ENCODE measurements around the gene HK1. TPM values are rescaled to one million over a fixed set of nuclear protein-coding genes. Genes with fewer than 3 reads are reported as not detected.
A peak's percentile ranks its signal among the peaks of the same experiment; 100 is the strongest.

The HK1 gene
- total RNA-seq, 4 donors from 2014 or later, result 119 to 142 (median 141) TPM

DNA sequence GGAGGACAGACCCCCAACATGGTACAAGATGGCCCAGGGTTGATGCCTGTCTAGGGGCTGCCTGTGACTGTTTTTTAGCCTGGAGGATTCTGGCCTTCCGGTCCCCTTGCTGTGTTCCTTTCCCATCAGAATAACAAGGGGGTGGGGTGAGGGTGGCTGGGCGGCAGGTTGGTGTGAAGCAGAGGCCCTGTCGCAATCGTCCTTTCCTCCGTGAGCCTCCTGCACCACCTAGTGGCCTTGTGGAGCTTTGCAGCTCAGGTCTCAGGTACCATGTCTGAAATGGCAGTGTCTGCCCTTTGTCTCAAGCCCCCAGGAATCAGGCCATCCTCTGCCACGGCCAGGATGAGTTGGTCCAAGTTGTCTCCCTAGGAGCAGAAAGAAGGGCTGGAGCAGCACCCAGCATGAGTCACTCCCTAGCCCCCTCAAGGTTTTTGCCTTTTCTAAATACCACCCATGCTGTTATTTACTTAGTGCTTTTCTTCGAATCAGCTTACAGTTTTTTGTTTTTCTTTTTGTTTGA is 114.2 kb downstream of the HK1 start:
- TF ChIP-seq POLR2A (IDR thresholded peaks at IDR 0.05), result no peak
- TF ChIP-seq POLR2AphosphoS5 (IDR thresholded peaks at IDR 0.05), result peak in 1 of 3 donors; percentile 43
- TF ChIP-seq, protein P1, sequence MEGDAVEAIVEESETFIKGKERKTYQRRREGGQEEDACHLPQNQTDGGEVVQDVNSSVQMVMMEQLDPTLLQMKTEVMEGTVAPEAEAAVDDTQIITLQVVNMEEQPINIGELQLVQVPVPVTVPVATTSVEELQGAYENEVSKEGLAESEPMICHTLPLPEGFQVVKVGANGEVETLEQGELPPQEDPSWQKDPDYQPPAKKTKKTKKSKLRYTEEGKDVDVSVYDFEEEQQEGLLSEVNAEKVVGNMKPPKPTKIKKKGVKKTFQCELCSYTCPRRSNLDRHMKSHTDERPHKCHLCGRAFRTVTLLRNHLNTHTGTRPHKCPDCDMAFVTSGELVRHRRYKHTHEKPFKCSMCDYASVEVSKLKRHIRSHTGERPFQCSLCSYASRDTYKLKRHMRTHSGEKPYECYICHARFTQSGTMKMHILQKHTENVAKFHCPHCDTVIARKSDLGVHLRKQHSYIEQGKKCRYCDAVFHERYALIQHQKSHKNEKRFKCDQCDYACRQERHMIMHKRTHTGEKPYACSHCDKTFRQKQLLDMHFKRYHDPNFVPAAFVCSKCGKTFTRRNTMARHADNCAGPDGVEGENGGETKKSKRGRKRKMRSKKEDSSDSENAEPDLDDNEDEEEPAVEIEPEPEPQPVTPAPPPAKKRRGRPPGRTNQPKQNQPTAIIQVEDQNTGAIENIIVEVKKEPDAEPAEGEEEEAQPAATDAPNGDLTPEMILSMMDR (IDR thresholded peaks at IDR 0.05), result peak; percentile 89 to 92
- Histone ChIP-seq H3K4me3 (no peak overlapping the region), H3K27ac (no peak overlapping the region), H3K36me3 (peaks cover 61% of the 10 kb centered on the region), H3K27me3 (no peaks in the 10 kb centered on the region), H3K4me1 (peaks cover 17% of the 10 kb centered on the region), H3K9me3 (no peaks in the 10 kb centered on the region)
- peak; percentile 92 to 93 for DNase-seq (ENCODE audit: low spot score in 2 of 2)
- WGBS, result 13% methylated on average over 7 of the region's 7 CpGs

DNA sequence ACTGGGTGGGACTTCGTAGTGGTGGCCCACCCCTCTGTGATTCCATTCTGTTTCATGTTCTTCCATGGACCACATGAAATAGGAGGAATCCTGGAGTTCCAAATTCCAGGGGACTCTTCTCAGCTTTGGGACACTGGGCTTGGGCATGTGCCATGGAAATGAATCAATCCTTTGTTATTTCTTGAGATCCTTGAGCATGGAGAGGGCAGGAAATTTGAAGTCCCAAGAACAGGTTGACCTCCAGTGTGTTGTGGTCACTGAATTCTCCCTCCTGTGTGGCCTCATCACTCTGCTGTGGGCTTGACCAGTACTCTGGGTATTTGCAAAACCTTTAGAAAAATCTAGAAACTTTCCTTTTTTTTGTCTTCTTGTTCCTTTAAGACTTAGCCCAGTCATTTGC is 115.7 kb downstream of the HK1 start:
- TF ChIP-seq POLR2A (IDR thresholded peaks at IDR 0.05) (no peak), POLR2AphosphoS5 (IDR thresholded peaks at IDR 0.05) (no peak), EP300 (IDR thresholded peaks at IDR 0.05) (no peak)
- TF ChIP-seq, protein P1 (IDR thresholded peaks at IDR 0.05), result no peak
- Histone ChIP-seq H3K9me3 (no peaks in the 10 kb centered on the region), H3K36me3 (peaks cover 57% of the 10 kb centered on the region), H3K4me1 (peaks cover 15% of the 10 kb centered on the region), H3K27ac (no peak overlapping the region), H3K27me3 (no peaks in the 10 kb centered on the region), H3K4me3 (no peak overlapping the region)
- 62% methylated on average over 1 of the region's 1 CpG for WGBS
- DNase-seq (ENCODE audit: low spot score in 2 of 2), result no peak

DNA sequence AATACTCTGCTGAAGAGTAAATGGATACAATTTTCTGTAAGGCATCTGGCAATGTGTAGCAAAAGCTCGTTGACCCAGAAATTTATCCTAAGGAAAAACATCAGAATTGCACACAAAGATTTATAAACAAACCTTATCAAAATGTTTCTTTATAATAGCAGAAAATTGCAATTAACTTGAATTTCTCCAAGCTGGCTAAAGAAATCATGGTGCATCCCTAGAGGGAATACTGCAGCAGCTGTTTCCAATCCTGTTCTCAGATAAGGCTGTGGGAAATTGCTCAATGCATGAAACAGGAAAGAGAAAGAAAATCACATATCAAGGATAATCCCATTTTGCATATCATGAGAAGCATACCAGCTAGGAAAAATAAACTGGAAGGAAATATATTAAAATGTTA is 119.7 kb downstream of the HK1 start:
- DNase-seq (ENCODE audit: low spot score in 2 of 2), result no peak
- TF ChIP-seq POLR2A (IDR thresholded peaks at IDR 0.05) (no peak), EP300 (IDR thresholded peaks at IDR 0.05) (no peak), POLR2AphosphoS5 (IDR thresholded peaks at IDR 0.05) (no peak)
- TF ChIP-seq, protein P1 (IDR thresholded peaks at IDR 0.05), result no peak
- Histone ChIP-seq H3K4me1 (no peaks in the 10 kb centered on the region), H3K9me3 (no peaks in the 10 kb centered on the region), H3K36me3 (peaks cover 78% of the 10 kb centered on the region), H3K4me3 (no peak overlapping the region), H3K27ac (no peak overlapping the region), H3K27me3 (no peaks in the 10 kb centered on the region)
- 56% methylated on average over 1 of the region's 1 CpG for WGBS

DNA sequence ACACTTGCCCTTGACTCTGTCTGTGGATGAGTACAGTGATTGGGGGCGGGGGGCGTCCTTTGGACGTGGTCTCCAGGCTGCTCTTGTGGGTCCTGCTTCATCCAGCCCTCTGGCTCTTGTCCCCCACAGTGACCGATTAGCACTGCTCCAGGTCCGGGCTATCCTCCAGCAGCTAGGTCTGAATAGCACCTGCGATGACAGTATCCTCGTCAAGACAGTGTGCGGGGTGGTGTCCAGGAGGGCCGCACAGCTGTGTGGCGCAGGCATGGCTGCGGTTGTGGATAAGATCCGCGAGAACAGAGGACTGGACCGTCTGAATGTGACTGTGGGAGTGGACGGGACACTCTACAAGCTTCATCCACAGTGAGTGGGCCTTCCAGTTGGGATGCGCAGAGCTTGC is 120.2 kb downstream of the HK1 start:
- H3K9me3 ChIP-seq, result no peaks in the 10 kb centered on the region
- peaks cover 78% of the 10 kb centered on the region for H3K36me3 ChIP-seq
- 91% methylated on average over 16 of the region's 16 CpGs for WGBS
- no peak overlapping the region for H3K27ac ChIP-seq
- H3K4me1 ChIP-seq, result no peaks in the 10 kb centered on the region
- no peak for TF ChIP-seq POLR2A (IDR thresholded peaks at IDR 0.05)
- TF ChIP-seq EP300 (IDR thresholded peaks at IDR 0.05), result no peak
- TF ChIP-seq, protein P1 (IDR thresholded peaks at IDR 0.05), result no peak
- no peak for TF ChIP-seq POLR2AphosphoS5 (IDR thresholded peaks at IDR 0.05)
- H3K27me3 ChIP-seq, result no peaks in the 10 kb centered on the region
- H3K4me3 ChIP-seq, result no peak overlapping the region
- DNase-seq (ENCODE audit: low spot score in 2 of 2), result no peak

DNA sequence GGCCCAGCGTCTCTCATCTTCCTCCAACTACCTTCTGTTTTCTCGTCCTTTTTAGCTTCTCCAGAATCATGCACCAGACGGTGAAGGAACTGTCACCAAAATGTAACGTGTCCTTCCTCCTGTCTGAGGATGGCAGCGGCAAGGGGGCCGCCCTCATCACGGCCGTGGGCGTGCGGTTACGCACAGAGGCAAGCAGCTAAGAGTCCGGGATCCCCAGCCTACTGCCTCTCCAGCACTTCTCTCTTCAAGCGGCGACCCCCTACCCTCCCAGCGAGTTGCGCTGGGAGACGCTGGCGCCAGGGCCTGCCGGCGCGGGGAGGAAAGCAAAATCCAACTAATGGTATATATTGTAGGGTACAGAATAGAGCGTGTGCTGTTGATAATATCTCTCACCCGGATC is 122.6 kb downstream of the HK1 start:
- H3K27ac ChIP-seq, result no peak overlapping the region
- H3K36me3 ChIP-seq, result peaks cover 57% of the 10 kb centered on the region
- no peak for DNase-seq (ENCODE audit: low spot score in 2 of 2)
- TF ChIP-seq, protein P1 (IDR thresholded peaks at IDR 0.05), result no peak
- 95% methylated on average over 23 of the region's 23 CpGs for WGBS
- H3K4me3 ChIP-seq, result no peak overlapping the region
- no peaks in the 10 kb centered on the region for H3K9me3 ChIP-seq
- no peaks in the 10 kb centered on the region for H3K27me3 ChIP-seq
- H3K4me1 ChIP-seq, result peaks cover 9% of the 10 kb centered on the region

All from suprapubic skin (tissue), 4 donors.